Fibroblast of lung (primary cell): ENCODE data around the gene ZNF23.

Experiments
- EZH2 ChIP-seq: IDR thresholded peaks from 2 replicates; pipeline ENCODE4 v1.5.1; 2012; ENCODE audit warnings: low read length, control low read depth, mild to moderate bottlenecking; ENCODE audit errors: missing control alignments
- TF ChIP-seq, protein P1 (sequence below), 2 donors: IDR thresholded peaks in 1 of 2; conservative IDR thresholded peaks in 1 of 2; 1 replicate in 1 of 2; 2 replicates in 1 of 2; pipeline ENCODE4 v1.5.1; 2011 to 2012; ENCODE audit warnings: low read length in 2 of 2, control low read depth in 1 of 2, inconsistent platforms in 1 of 2, low read depth in 1 of 2, mild to moderate bottlenecking in 1 of 2

DNA sequence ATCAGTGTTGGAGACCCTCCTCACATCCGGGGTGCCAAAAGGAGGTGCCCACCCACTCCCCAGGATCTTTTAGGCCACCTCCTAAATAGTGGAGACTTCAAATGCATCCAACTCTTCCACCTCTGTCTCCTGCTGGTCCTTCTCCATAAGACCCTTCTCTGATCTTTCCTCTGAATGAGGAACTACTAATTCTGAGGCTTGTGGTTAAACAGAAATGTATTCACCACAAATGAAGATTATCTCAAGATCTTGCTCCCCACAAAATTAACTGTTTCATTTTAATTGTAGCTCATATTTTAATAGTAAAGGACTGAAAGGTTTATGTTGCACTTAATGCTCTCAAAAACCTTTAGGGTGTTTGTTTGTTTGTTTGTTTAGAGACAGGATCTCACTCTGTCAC, 54.3 kb downstream of the ZNF23 start:
- TF ChIP-seq, protein P1, sequence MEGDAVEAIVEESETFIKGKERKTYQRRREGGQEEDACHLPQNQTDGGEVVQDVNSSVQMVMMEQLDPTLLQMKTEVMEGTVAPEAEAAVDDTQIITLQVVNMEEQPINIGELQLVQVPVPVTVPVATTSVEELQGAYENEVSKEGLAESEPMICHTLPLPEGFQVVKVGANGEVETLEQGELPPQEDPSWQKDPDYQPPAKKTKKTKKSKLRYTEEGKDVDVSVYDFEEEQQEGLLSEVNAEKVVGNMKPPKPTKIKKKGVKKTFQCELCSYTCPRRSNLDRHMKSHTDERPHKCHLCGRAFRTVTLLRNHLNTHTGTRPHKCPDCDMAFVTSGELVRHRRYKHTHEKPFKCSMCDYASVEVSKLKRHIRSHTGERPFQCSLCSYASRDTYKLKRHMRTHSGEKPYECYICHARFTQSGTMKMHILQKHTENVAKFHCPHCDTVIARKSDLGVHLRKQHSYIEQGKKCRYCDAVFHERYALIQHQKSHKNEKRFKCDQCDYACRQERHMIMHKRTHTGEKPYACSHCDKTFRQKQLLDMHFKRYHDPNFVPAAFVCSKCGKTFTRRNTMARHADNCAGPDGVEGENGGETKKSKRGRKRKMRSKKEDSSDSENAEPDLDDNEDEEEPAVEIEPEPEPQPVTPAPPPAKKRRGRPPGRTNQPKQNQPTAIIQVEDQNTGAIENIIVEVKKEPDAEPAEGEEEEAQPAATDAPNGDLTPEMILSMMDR (conservative IDR thresholded peaks at IDR 0.05 in 1 of 2, IDR thresholded peaks at IDR 0.05 in 1 of 2; ENCODE audit: low read depth in 1 of 2, low read length in 2 of 2), result no peak
- no peak for TF ChIP-seq EZH2
